ENCODE data around the gene CTSG.
"Not testable (repeated sequence)": the region's sequence is repeated elsewhere in the genome, so short reads cannot be mapped to it uniquely, and the experiment has no call there.

CTSG gene

GRCh38 chr14:24535737-24536136, 40.3 kb downstream of the CTSG start:
- no peaks in the 10 kb centered on the region for H3K36me3 ChIP-seq (ENCODE audit: control insufficient read depth in 1 of 2, insufficient read depth in 2 of 2, low read length in 2 of 2)
- H3K4me1 ChIP-seq (ENCODE audit: control insufficient read depth in 1 of 2, insufficient read depth in 2 of 2, low read length in 2 of 2) = no peaks in the 10 kb centered on the region

GRCh38 chr14:24534286-24534685, 41.8 kb downstream of the CTSG start:
- no peaks in the 10 kb centered on the region for H3K36me3 ChIP-seq (ENCODE audit: control insufficient read depth in 1 of 2, insufficient read depth in 2 of 2, low read length in 2 of 2)
- H3K9me3 ChIP-seq (ENCODE audit: control insufficient read depth in 1 of 2, low read length in 2 of 2) = no peaks in the 10 kb centered on the region
- H3K4me3 ChIP-seq (ENCODE audit: low read depth in 1 of 2, low read length in 2 of 2) = no peak overlapping the region
- H3K27ac ChIP-seq (ENCODE audit: low read length) = no peak overlapping the region
- H3K27me3 ChIP-seq (ENCODE audit: low read depth, low read length) = no peaks in the 10 kb centered on the region
- no peaks in the 10 kb centered on the region for H3K4me1 ChIP-seq (ENCODE audit: control insufficient read depth in 1 of 2, insufficient read depth in 2 of 2, low read length in 2 of 2)

More at GRCh38 chr14:24535737-24536136, 40.3 kb downstream of the CTSG start:
- Histone ChIP-seq H3K27me3 (ENCODE audit: low read depth, low read length) (no peaks in the 10 kb centered on the region), H3K27ac (ENCODE audit: low read length) (no peak overlapping the region), H3K9me3 (ENCODE audit: control insufficient read depth in 1 of 2, low read length in 2 of 2) (no peaks in the 10 kb centered on the region), H3K4me3 (ENCODE audit: low read depth in 1 of 2, low read length in 2 of 2) (no peak overlapping the region)

GRCh38 chr14:24525877-24526620, 50.0 kb downstream of the CTSG start:
- H3K27ac ChIP-seq (ENCODE audit: low read length); H3K9me3 ChIP-seq (ENCODE audit: control insufficient read depth in 1 of 2, low read length in 2 of 2); H3K36me3 ChIP-seq (ENCODE audit: control insufficient read depth in 1 of 2, insufficient read depth in 2 of 2, low read length in 2 of 2); H3K4me1 ChIP-seq (ENCODE audit: control insufficient read depth in 1 of 2, insufficient read depth in 2 of 2, low read length in 2 of 2); H3K27me3 ChIP-seq (ENCODE audit: low read depth, low read length); H3K4me3 ChIP-seq (ENCODE audit: low read depth in 1 of 2, low read length in 2 of 2): not testable (repeated sequence)
